Activated naive CD4-positive, alpha-beta T cell treated with anti-CD3 and anti-CD28 coated beads for 36 hours (primary cell): ENCODE measurements around the gene PCDHB9. TPM values are rescaled to one million over a fixed set of nuclear protein-coding genes. Genes with fewer than 3 reads are reported as not detected.
"Not testable (repeated sequence)": the region's sequence is repeated elsewhere in the genome, so short reads cannot be mapped to it uniquely, and the experiment has no call there.

Experiments used
- CTCF ChIA-PET: fragments of 350-600 bp; sonication (Branson Sonifier 250); formaldehyde crosslinking; loops from one replicate; lab custom pipeline; 2021; ENCODE audit warnings: antibody characterized with exemption; lab: Charles Lee
- DNase-seq: peaks from one replicate; pipeline ENCODE4 v3.0.0-alpha.2; 2020
- H3K27ac Mint-ChIP-seq: one replicate; pipeline ENCODE4 v1.8.0; 2021; ENCODE audit warnings: mild to moderate bottlenecking, mixed read lengths
- H3K27me3 Mint-ChIP-seq: one replicate; pipeline ENCODE4 v1.8.0; 2021; ENCODE audit warnings: low read depth, mixed read lengths
- H3K36me3 Mint-ChIP-seq: one replicate; pipeline ENCODE4 v1.8.0; 2021; ENCODE audit warnings: low read depth, mixed read lengths
- H3K4me1 Mint-ChIP-seq: one replicate; pipeline ENCODE4 v1.8.0; 2021; ENCODE audit warnings: low read depth, mixed read lengths
- H3K4me3 Mint-ChIP-seq: one replicate; pipeline ENCODE4 v1.8.0; 2021; ENCODE audit warnings: mild to moderate bottlenecking, moderate library complexity, mixed read lengths
- H3K9me3 Mint-ChIP-seq: one replicate; pipeline ENCODE4 v1.8.0; 2021; ENCODE audit warnings: mixed read lengths
- intact Hi-C: fragments of 100-400 bp; cut with micrococcal nuclease; formaldehyde crosslinking; loops from one replicate; pipeline ENCODE4 v1.15.1; 2023
- total RNA-seq, 2 experiments: library from RNA; stranded (reverse); gene quantifications; one replicate each; pipeline ENCODE4 v1.2.3, GENCODE V29; 2021

The PCDHB9 gene
- total RNA-seq, 2 experiments from 2014 or later, result not detected

DNA sequence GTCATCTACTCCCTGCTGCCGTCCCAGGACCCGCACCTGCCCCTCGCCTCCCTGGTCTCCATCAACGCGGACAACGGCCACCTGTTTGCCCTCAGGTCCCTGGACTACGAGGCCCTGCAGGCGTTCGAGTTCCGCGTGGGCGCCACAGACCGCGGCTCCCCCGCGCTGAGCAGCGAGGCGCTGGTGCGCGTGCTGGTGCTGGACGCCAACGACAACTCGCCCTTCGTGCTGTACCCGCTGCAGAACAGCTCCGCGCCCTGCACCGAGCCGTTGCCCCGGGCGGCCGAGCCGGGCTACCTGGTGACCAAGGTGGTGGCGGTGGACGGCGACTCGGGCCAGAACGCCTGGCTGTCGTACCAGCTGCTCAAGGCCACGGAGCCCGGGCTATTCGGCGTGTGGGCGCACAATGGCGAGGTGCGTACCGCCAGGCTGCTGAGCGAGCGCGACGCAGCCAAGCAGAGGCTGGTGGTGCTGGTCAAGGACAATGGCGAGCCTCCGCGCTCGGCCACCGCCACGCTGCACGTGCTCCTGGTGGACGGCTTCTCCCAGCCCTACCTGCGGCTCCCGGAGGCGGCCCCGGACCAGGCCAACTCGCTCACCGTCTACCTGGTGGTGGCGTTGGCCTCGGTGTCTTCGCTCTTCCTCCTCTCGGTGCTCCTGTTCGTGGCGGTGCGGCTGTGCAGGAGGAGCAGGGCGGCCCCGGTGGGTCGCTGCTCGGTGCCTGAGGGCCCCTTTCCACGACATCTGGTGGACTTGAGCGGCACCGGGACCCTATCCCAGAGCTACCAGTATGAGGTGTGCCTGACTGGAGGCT is 12.5 kb upstream of the PCDHB9 start:
- CTCF ChIA-PET, H3K36me3 Mint-ChIP-seq, DNase-seq, H3K4me3 Mint-ChIP-seq, H3K27ac Mint-ChIP-seq, H3K9me3 Mint-ChIP-seq, H3K4me1 Mint-ChIP-seq: not testable (repeated sequence)
- intact Hi-C loops, result loop anchor here (5.0 kb wide), 1 partner anchor 92 kb away; no protein-coding TSS in a partner anchor
- H3K27me3 Mint-ChIP-seq, result peaks cover 29% of the 10 kb centered on the region

GRCh38 chr5:141175933-141176332 is 11.0 kb upstream of the PCDHB9 start:
- peaks cover 28% of the 10 kb centered on the region for H3K27me3 Mint-ChIP-seq
- no peak for DNase-seq
- no peaks in the 10 kb centered on the region for H3K4me1 Mint-ChIP-seq
- CTCF ChIA-PET, result no interaction called here
- H3K36me3 Mint-ChIP-seq, result peaks cover 7% of the 10 kb centered on the region
- H3K4me3 Mint-ChIP-seq, result no peak overlapping the region
- no peak overlapping the region for H3K27ac Mint-ChIP-seq
- H3K9me3 Mint-ChIP-seq, result peaks cover 9% of the 10 kb centered on the region
- intact Hi-C loops, result no loop called here

DNA sequence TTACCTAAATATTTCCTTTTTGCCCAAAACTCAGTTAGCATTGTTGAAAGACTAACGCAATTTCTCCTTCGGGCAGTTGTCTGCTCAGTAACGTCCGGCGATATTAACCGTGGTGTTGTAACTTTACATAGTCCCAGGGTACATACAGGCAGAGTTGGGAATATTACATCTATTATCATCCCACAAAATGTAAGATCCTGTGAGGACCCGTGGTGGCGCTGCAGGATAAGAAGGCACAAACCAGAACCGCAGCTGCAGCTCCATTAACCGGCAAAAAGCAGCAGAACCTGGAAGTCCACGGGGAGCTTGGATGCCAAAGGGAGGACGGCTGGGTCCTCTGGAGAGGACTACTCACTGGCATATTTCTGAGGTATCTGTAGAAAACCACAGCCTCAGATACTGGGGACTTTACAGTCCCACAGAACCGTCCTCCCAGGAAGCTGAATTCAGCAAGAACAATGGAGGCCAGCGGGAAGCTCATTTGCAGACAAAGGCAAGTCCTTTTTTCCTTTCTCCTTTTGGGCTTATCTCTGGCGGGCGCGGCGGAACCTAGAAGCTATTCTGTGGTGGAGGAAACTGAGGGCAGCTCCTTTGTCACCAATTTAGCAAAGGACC is 9.3 kb upstream of the PCDHB9 start, which contains the start of gene PCDHB8:
TSS of gene PCDHB8 (plus strand) at position 214 of the 615 bp plus-strand sequence. CDS start at position 459, 245 bp downstream.
- H3K4me1 Mint-ChIP-seq, H3K27ac Mint-ChIP-seq, intact Hi-C loops, H3K4me3 Mint-ChIP-seq, H3K9me3 Mint-ChIP-seq, DNase-seq: not testable (repeated sequence)
- peaks cover 10% of the 10 kb centered on the region for H3K36me3 Mint-ChIP-seq
- peaks cover 31% of the 10 kb centered on the region for H3K27me3 Mint-ChIP-seq
- CTCF ChIA-PET, result interaction anchor here (0.7 to 1.2 kb wide), 4 partner anchors 9 to 288 kb away, joined by 3 to 6 read pairs (median 4); partner anchors contain the start of gene PCDHB9

- peaks cover 13% of the 10 kb centered on the region for H3K36me3 Mint-ChIP-seq
- H3K4me1 Mint-ChIP-seq, H3K9me3 Mint-ChIP-seq, DNase-seq, CTCF ChIA-PET, intact Hi-C loops, H3K27ac Mint-ChIP-seq, H3K4me3 Mint-ChIP-seq: not testable (repeated sequence)
- peaks cover 29% of the 10 kb centered on the region for H3K27me3 Mint-ChIP-seq
These were observed 7.6 kb upstream of the PCDHB9 start for GRCh38 chr5:141179371-141179770.

DNA sequence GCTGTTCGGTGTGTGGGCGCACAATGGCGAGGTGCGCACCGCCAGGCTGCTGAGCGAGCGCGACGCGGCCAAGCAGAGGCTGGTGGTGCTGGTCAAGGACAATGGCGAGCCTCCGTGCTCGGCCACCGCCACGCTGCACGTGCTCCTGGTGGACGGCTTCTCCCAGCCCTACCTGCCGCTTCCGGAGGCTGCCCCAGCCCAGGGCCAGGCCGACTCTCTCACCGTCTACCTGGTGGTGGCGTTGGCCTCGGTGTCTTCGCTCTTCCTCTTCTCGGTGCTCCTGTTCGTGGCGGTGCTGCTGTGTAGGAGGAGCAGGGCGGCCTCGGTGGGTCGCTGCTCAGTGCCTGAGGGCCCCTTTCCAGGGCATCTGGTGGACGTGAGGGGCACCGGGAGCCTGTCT is 7.1 kb upstream of the PCDHB9 start:
- DNase-seq, H3K4me3 Mint-ChIP-seq, H3K4me1 Mint-ChIP-seq, CTCF ChIA-PET, H3K27ac Mint-ChIP-seq: not testable (repeated sequence)
- Mint-ChIP-seq H3K36me3 (peaks cover 11% of the 10 kb centered on the region), H3K27me3 (peaks cover 30% of the 10 kb centered on the region), H3K9me3 (peaks cover 10% of the 10 kb centered on the region)
- intact Hi-C loops, result loop anchor here (10.0 kb wide), 1 partner anchor 375 kb away; no protein-coding TSS in a partner anchor

DNA sequence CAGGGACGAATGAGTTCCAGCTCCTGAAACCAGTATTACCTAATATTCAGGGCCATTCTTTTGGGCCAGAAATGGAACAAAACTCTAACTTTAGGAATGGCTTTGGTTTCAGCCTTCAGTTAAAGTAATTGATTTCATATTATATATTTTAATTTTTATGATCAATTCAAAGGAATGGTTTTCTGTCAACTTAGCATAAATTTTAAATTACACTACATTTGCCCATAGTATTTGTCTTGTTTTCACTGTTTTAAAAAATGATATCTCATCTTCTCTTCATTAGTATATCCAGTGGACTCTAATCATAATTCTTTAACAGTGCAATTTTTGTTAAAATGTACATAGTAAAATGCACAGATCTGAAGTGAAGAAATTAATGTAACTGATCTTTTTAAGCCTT is 6.6 kb upstream of the PCDHB9 start:
- peaks cover 27% of the 10 kb centered on the region for H3K27me3 Mint-ChIP-seq
- no peak overlapping the region for H3K4me3 Mint-ChIP-seq
- peaks cover 8% of the 10 kb centered on the region for H3K9me3 Mint-ChIP-seq
- H3K36me3 Mint-ChIP-seq, result peaks cover 8% of the 10 kb centered on the region
- CTCF ChIA-PET, result no interaction called here
- DNase-seq, result no peak
- H3K27ac Mint-ChIP-seq, result no peak overlapping the region
- intact Hi-C loops, result loop anchor here (10.0 kb wide), 1 partner anchor 374 kb away; no protein-coding TSS in a partner anchor
- no peaks in the 10 kb centered on the region for H3K4me1 Mint-ChIP-seq

DNA sequence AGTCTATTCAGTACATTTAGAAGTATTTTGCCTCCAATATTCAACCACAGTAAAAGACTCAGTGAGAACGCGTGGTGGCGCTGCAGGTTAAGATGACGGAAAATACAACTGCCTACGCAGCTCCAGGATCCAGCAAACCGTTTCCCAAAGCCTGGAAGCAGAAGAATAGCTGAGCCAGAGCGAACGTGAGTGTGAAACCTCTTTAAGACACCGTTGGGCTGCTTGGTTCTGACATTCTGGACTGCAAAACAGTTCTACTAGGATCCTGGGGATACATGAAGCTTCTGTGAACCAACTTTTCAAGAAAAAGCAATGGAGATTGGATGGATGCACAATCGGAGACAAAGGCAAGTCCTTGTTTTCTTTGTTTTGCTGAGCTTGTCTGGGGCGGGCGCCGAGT is 4.7 kb upstream of the PCDHB9 start, which contains the start of gene PCDHB16:
TSS of gene PCDHB16 (plus strand) at position 140 of the 400 bp plus-strand sequence. CDS start at position 313, 173 bp downstream.
- H3K4me1 Mint-ChIP-seq, result peaks cover 2% of the 10 kb centered on the region
- H3K4me3 Mint-ChIP-seq, result no peak within 1 kb of the TSS
- intact Hi-C loops, result loop anchor here (10.0 kb wide), 1 partner anchor 373 kb away; no protein-coding TSS in a partner anchor
- H3K27ac Mint-ChIP-seq, result no peak within 1 kb of the TSS
- H3K36me3 Mint-ChIP-seq, result peaks cover 8% of the 10 kb centered on the region
- H3K9me3 Mint-ChIP-seq, result peaks cover 8% of the 10 kb centered on the region
- H3K27me3 Mint-ChIP-seq, result peaks cover 31% of the 10 kb centered on the region
- CTCF ChIA-PET, result interaction anchor here (0.6 to 1.1 kb wide), 3 partner anchors 15 to 382 kb away, joined by 3 read pairs; partner anchors contain the start of gene PCDHGA12
- DNase-seq, result peak; percentile 23

GRCh38 chr5:141184117-141184855 is 2.7 kb upstream of the PCDHB9 start:
- H3K27me3 Mint-ChIP-seq, result peaks cover 39% of the 10 kb centered on the region

DNA sequence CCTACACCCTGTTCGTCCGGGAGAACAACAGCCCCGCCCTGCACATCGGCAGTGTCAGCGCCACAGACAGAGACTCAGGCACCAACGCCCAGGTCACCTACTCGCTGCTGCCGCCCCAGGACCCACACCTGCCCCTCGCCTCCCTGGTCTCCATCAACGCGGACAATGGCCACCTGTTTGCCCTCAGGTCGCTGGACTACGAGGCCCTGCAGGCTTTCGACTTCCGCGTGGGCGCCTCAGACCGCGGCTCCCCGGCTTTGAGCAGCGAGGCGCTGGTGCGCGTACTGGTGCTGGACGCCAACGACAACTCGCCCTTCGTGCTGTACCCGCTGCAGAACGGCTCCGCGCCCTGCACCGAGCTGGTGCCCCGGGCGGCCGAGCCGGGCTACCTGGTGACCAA is 1.7 kb downstream of the PCDHB9 start:
- H3K27me3 Mint-ChIP-seq, result peaks cover 34% of the 10 kb centered on the region
- H3K27ac Mint-ChIP-seq, H3K4me1 Mint-ChIP-seq, CTCF ChIA-PET, H3K4me3 Mint-ChIP-seq, DNase-seq: not testable (repeated sequence)
- H3K9me3 Mint-ChIP-seq, result peaks cover 16% of the 10 kb centered on the region
- intact Hi-C loops, result loop anchor here (10.0 kb wide), 1 partner anchor 366 kb away; no protein-coding TSS in a partner anchor
- peaks cover 14% of the 10 kb centered on the region for H3K36me3 Mint-ChIP-seq

More at GRCh38 chr5:141184117-141184855, 2.7 kb upstream of the PCDHB9 start:
- H3K4me1 Mint-ChIP-seq, H3K27ac Mint-ChIP-seq, DNase-seq, H3K4me3 Mint-ChIP-seq, CTCF ChIA-PET: not testable (repeated sequence)
- intact Hi-C loops, result loop anchor here (10.0 kb wide), 1 partner anchor 371 kb away; no protein-coding TSS in a partner anchor
- Mint-ChIP-seq H3K9me3 (peaks cover 14% of the 10 kb centered on the region), H3K36me3 (peaks cover 13% of the 10 kb centered on the region)

DNA sequence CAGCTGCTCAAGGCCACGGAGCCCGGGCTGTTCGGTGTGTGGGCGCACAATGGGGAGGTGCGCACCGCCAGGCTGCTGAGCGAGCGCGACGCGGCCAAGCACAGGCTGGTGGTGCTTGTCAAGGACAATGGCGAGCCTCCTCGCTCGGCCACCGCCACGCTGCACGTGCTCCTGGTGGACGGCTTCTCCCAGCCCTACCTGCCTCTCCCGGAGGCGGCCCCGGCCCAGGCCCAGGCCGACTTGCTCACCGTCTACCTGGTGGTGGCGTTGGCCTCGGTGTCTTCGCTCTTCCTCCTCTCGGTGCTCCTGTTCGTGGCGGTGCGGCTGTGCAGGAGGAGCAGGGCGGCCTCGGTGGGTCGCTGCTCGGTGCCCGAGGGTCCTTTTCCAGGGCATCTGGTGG is 2.2 kb downstream of the PCDHB9 start:
- H3K27ac Mint-ChIP-seq, DNase-seq, H3K4me3 Mint-ChIP-seq, H3K4me1 Mint-ChIP-seq, CTCF ChIA-PET: not testable (repeated sequence)
- intact Hi-C loops, result loop anchor here (10.0 kb wide), 1 partner anchor 366 kb away; no protein-coding TSS in a partner anchor
- Mint-ChIP-seq H3K27me3 (peaks cover 34% of the 10 kb centered on the region), H3K9me3 (peaks cover 16% of the 10 kb centered on the region), H3K36me3 (peaks cover 14% of the 10 kb centered on the region)

DNA sequence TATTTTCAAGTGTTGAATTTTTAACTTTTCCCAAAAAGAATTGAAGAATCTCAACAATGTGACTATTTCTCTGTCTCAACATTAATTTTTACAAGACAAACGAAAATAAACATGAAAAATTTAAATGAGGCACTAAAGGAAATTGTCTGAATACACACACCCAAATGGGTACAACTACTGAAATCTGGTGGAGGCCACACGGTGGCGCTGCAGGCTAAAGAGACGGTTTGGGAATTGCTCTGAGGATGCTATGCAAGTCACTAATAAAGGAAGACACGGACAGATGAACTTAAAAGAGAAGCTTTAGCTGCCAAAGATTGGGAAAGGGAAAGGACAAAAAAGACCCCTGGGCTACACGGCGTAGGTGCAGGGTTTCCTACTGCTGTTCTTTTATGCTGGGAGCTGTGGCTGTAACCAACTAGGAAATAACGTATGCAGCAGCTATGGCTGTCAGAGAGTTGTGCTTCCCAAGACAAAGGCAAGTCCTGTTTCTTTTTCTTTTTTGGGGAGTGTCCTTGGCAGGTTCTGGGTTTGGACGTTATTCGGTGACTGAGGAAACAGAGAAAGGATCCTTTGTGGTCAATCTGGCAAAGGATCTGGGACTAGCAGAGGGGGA is 5.3 kb downstream of the PCDHB9 start, which contains the start of gene PCDHB10:
TSS of gene PCDHB10 (plus strand) at position 244 of the 616 bp plus-strand sequence. CDS start at position 444, 200 bp downstream.
- no peak within 1 kb of the TSS for H3K27ac Mint-ChIP-seq
- H3K9me3 Mint-ChIP-seq, result peaks cover 23% of the 10 kb centered on the region
- no peaks in the 10 kb centered on the region for H3K4me1 Mint-ChIP-seq
- peaks cover 27% of the 10 kb centered on the region for H3K27me3 Mint-ChIP-seq
- CTCF ChIA-PET, result interaction anchor here (0.7 to 1.2 kb wide), 2 partner anchors 32 to 372 kb away, joined by 3 to 4 read pairs; partner anchors contain the start of gene PCDHB14
- DNase-seq, result peak; percentile 63
- intact Hi-C loops, result no loop called here
- no peak within 1 kb of the TSS for H3K4me3 Mint-ChIP-seq
- peaks cover 17% of the 10 kb centered on the region for H3K36me3 Mint-ChIP-seq
